Colonic mucosa (tissue), 4 donors: ENCODE measurements around the gene MACROD2. TPM values are rescaled to one million over a fixed set of nuclear protein-coding genes. Genes with fewer than 3 reads are reported as not detected.

Experiments used
- DNase-seq: peaks from one replicate; pipeline ENCODE4 v3.0.0-alpha.2; 2020
- H3K27ac ChIP-seq: fragments of 200-600 bp; one replicate; pipeline ENCODE4 v1.8.0; 2021
- H3K27me3 ChIP-seq: fragments of 200-600 bp; one replicate; pipeline ENCODE4 v1.8.0; 2021
- H3K36me3 ChIP-seq: fragments of 200-600 bp; one replicate; pipeline ENCODE4 v1.8.0; 2021
- H3K4me1 ChIP-seq: fragments of 200-600 bp; one replicate; pipeline ENCODE4 v1.8.0; 2021; ENCODE audit warnings: mild to moderate bottlenecking
- H3K4me3 ChIP-seq: fragments of 200-600 bp; one replicate; pipeline ENCODE4 v1.8.0; 2021
- H3K9ac ChIP-seq, 2 donors: one replicate each; pipeline ENCODE4 v1.7.0; 2013; ENCODE audit warnings: control low read depth in 2 of 2, low read depth in 2 of 2, low read length in 2 of 2
- H3K9me3 ChIP-seq: fragments of 200-600 bp; one replicate; pipeline ENCODE4 v1.8.0; 2021
- intact Hi-C: fragments of 100-400 bp; cut with DNase I; formaldehyde crosslinking; loops from one replicate; pipeline ENCODE4 v1.14.1; 2022
- total RNA-seq, 2 donors: library from RNA; stranded (reverse); fragmentation: NEBNext Ultra II Directional in 1 of 2; extraction: Animal tissue kit (Norgen Biotek cat#: 25700) in 1 of 2; gene quantifications; one replicate each; pipeline ENCODE4 v1.2.1, GENCODE V29; 2021
- TF ChIP-seq, protein P1 (sequence below): fragments of 200-600 bp; IDR thresholded peaks from one replicate; pipeline ENCODE4 v1.8.0; 2022; ENCODE audit warnings: antibody characterized with exemption, mild to moderate bottlenecking
- donor health status: healthy.
- donor health status: DM: no; HTN: no; CAD: no.
- donor health status: DM: no; HTN: no; CAD: no.

MACROD2 gene
- total RNA-seq, 2 donors from 2014 or later: 3.2 to 3.3 TPM

DNA sequence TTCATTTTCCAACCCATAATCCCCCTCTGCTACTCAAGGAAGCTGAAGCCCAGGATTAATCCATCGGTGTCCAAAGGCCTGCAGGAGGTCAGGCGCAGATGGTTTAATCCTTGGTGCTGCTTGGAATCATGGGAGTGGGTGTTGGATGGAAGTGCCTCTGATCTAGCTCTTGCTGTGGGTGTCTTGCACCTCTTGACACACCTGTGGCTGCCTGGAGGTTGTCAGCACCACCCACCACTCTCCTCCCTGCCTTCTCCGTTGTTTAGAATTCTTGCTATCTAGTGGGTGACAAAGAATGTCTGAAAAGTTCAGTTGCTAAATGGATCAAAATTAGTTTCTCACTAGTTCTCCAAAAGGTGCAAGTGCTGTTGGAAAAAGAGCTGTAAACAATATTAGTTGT, 1416.5 kb downstream of the MACROD2 start:
- TF ChIP-seq, protein P1, sequence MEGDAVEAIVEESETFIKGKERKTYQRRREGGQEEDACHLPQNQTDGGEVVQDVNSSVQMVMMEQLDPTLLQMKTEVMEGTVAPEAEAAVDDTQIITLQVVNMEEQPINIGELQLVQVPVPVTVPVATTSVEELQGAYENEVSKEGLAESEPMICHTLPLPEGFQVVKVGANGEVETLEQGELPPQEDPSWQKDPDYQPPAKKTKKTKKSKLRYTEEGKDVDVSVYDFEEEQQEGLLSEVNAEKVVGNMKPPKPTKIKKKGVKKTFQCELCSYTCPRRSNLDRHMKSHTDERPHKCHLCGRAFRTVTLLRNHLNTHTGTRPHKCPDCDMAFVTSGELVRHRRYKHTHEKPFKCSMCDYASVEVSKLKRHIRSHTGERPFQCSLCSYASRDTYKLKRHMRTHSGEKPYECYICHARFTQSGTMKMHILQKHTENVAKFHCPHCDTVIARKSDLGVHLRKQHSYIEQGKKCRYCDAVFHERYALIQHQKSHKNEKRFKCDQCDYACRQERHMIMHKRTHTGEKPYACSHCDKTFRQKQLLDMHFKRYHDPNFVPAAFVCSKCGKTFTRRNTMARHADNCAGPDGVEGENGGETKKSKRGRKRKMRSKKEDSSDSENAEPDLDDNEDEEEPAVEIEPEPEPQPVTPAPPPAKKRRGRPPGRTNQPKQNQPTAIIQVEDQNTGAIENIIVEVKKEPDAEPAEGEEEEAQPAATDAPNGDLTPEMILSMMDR: no peak
- no peaks in the 10 kb centered on the region for H3K4me1 ChIP-seq
- no peaks in the 10 kb centered on the region for H3K36me3 ChIP-seq
- intact Hi-C loops: no loop called here
- no peaks in the 10 kb centered on the region for H3K27me3 ChIP-seq
- no peak for DNase-seq
- H3K27ac ChIP-seq: no peak overlapping the region
- H3K4me3 ChIP-seq: no peak overlapping the region
- no peaks in the 10 kb centered on the region for H3K9me3 ChIP-seq
- no peak overlapping the region for H3K9ac ChIP-seq

DNA sequence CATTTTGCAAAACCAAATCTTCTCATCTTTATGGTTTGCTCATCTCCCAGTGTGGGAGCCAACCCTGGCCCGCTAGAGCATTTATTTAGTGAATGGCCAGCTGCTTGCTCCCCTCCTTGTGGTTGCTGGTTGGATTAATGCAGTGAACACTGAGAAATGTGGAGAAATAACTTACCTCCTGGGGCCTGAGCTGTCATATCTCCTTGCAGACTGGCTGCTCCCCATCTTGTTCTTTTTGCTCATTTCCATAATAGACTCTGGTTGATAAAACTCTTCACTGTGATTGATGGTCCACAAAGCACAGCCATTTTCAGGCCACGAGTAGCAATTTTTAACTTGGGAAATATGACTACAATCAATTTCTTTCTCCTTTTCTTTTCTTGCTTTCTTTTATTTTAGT, 1420.6 kb downstream of the MACROD2 start:
- Histone ChIP-seq H3K27ac (no peak overlapping the region), H3K9ac (no peak overlapping the region), H3K4me3 (no peak overlapping the region), H3K4me1 (no peaks in the 10 kb centered on the region), H3K36me3 (no peaks in the 10 kb centered on the region), H3K27me3 (no peaks in the 10 kb centered on the region), H3K9me3 (no peaks in the 10 kb centered on the region)
- intact Hi-C loops: no loop called here
- TF ChIP-seq, protein P1: no peak
- no peak for DNase-seq

DNA sequence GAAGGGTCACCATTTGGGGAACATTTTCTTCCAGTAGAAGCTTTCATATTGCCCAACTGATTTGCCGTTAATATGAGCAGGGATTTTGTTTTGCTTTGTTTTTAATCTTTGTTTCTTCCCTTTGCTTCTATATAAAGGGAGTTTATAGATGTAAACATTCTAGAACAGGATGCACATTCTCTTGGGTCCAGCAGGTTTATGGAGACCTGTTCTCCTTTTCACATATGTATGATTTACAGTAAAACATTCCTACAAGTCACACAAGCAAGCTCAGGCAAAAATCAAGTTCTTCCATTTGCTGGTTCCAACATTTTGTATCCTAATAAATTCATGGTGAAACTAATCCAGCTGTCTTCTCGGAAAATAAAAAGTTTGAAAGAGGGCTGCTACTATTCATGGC, 1424.5 kb downstream of the MACROD2 start:
- no peak for DNase-seq
- Histone ChIP-seq H3K9ac (no peak overlapping the region), H3K36me3 (no peaks in the 10 kb centered on the region), H3K27ac (no peak overlapping the region), H3K4me3 (no peak overlapping the region), H3K9me3 (no peaks in the 10 kb centered on the region), H3K4me1 (no peaks in the 10 kb centered on the region), H3K27me3 (no peaks in the 10 kb centered on the region)
- TF ChIP-seq, protein P1: no peak
- intact Hi-C loops: no loop called here

DNA sequence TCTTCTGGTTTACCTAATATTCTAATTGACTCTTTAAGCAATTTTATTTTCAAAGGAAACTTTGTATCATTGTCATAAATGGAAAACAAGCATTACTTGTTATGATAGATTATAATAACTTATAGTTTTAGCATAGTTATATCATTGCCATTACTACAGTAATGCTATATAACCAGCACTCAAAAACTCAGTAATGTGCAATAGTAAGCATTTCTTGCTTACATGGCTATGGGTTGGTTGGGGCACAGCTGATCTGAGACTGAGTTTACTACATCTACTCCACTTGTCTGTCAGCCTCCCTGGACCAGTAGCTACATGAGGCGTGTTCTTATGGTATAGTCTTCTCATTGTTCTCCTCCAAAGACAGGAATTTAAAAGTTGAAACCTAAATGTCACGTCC, 1427.7 kb downstream of the MACROD2 start:
- Histone ChIP-seq H3K4me1 (no peaks in the 10 kb centered on the region), H3K27me3 (no peaks in the 10 kb centered on the region), H3K4me3 (no peak overlapping the region), H3K36me3 (no peaks in the 10 kb centered on the region), H3K9me3 (no peaks in the 10 kb centered on the region), H3K27ac (no peak overlapping the region), H3K9ac (no peak overlapping the region)
- intact Hi-C loops: no loop called here
- TF ChIP-seq, protein P1: no peak
- DNase-seq: no peak

DNA sequence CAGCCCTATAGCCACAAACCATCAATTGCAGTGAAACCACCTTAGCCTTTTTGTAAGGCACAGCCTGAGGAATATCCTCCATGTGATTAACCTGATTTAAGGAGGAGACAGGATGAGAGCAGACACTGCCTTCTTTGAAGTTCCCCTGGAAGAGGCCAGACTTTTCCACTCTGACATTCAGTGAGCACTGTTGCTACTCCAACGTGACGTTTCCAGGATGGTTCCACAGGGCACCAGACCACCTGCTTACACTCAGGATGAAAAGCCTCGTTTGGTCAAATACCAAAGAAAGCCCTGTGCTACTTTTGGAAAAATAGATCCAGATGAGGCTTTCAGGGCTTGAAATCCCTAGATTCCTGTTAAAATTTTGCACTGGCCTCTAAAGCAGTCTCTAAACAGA, 1444.2 kb downstream of the MACROD2 start:
- Histone ChIP-seq H3K4me1 (no peaks in the 10 kb centered on the region), H3K27ac (no peak overlapping the region), H3K36me3 (no peaks in the 10 kb centered on the region), H3K9ac (no peak overlapping the region), H3K27me3 (no peaks in the 10 kb centered on the region), H3K9me3 (no peaks in the 10 kb centered on the region), H3K4me3 (no peak overlapping the region)
- TF ChIP-seq, protein P1: no peak
- DNase-seq: no peak
- intact Hi-C loops: no loop called here
